DMS79 treated with DMSO at 0.1 percent for 48 hours (cell line): Measurements from ENCODE around the gene TMEM273.

Experiments
- DNase-seq: peaks from one replicate; lab custom pipeline; 2025; lab: John Stamatoyannopoulos, UW

TMEM273 gene

DNA sequence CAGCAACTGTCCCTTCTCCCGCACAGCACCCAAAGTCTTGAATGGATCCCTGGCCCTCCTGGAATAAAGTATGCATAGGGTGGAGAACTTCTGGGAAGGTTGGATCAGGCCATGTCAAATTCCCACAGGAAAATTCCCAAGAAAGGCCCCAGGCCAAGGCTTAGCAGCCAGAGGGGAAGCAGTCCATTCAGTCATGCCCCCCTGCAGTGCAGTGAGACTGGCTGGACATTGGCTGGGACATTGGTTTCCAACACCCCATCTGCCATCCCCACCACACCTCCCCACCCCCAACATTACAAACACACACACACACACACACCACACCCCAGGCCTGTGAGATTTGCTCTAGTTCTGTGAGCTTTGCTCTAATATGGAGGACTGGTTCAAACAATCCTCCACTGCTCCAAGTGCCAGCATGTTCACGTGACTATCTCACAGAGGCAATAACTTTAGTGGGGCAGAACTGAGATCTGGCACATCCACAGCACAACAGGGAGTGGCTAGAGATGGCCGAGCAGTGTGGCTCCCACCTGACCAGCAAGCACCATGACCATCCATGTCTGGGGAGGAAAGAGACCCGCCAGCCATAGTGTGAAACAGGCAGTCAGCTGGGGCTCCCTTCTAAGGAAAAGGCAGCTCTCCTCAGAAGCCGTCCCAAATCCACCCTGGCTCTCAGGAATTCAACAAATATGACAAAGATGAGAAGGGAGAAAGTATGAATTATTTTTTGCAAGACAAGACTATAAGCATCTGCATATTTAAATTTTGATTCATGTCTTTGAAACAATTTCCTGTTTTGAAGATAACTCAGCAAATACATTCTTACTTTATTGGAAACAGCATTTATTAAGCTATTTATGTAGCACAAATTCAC is 47.6 kb downstream of the TMEM273 start:
- DNase-seq, result no peak

DNA sequence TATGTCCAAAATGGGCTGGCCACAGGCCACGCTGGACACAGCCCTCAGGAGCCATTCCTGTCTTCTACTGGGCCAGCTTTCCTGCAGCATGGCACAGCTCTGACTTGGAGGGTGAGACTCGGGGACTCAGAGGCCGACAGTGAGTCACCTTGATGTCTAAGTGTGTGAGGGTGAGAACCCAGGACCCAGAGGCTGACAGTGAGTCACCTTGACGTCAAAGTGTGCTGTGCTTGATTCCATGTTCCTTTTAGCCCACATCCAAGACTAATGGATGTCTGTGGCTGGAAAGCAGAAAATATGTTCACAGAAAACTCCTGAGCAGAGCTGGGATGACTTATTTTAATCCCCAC is 48.4 kb downstream of the TMEM273 start:
- no peak for DNase-seq

DNA sequence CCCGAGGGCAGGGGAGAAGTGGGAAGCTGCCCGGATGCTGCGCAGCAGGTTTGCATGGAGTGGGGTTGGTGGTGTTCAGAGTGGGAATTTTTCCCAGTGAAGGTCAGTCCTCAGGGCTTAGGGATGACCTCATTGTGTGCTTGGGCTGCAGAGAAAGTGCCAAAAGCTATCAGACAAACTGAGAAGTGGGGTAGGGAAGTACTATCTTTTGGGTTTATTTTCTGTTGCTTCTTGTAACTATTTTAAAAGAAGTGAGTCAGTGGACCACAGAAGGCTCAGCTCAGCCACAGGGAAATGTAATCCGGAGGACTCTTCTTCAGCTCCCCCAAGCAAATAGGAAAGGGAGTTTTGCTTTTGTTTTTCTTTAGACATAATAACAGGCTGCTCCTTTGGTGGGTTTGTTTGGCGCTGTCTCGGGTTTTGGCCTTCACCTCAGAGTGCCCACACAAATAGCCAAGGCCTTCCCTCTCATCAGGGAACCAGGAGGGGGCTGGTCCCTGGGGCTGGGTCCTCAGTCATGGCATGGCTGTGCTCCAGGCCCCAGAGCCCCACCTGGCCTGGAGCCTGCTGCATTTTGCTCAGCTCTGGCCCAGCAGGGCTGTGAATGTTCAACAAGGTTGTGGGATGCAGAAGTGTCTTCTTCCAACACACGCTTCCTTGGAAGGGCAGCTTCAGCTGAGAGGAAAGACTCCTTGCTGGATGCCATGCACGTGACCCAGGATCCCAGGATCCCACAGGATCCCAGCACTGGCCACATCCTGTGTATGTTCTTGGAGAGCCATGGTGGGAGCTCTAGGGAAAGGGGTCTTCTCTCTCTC is 49.0 kb downstream of the TMEM273 start:
- DNase-seq, result no peak

DNA sequence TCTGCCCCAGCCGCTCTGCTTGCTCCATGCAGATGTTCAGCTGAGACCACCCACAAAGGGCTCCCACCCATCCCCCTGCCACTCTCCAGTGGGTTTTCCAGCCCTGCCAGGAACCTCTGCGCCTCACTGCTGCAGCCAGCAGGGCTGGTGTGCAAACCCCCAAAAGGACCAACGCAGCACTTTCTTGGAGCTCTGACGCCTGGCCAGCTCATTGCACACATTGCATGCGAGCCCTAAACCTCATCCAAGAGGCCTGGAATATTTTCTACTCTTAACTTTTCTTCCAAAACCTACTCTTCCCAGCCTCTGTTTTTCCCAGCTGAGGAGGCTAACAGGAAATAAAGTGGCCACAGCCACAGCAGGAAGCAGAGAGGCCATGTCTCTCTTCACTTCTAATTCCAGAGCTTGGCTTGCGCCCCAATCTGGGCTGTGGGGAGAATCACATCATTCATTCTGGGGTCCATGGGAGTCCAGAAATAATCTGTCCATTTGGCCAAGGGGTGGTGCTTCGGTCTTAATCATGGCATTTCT is 49.8 kb downstream of the TMEM273 start:
- DNase-seq, result no peak

DNA sequence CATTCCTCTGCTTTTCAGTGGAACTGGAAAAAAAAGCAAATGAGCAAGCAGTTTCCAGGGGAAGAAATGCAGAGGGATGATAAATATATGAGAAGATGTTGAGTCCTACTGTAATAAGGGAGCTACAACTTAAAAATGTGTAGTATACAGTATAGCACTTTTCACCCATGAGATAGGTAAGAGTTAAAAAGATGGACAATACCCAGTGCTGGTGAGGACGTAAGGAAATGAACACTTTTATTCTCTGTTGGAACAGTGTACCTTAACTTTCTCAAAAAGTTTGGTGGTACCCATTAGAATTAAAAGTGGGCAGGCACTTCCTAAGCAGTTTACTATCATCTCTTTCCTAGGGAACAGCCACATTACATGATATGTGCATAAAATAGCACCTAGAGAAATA is 51.7 kb downstream of the TMEM273 start:
- no peak for DNase-seq

DNA sequence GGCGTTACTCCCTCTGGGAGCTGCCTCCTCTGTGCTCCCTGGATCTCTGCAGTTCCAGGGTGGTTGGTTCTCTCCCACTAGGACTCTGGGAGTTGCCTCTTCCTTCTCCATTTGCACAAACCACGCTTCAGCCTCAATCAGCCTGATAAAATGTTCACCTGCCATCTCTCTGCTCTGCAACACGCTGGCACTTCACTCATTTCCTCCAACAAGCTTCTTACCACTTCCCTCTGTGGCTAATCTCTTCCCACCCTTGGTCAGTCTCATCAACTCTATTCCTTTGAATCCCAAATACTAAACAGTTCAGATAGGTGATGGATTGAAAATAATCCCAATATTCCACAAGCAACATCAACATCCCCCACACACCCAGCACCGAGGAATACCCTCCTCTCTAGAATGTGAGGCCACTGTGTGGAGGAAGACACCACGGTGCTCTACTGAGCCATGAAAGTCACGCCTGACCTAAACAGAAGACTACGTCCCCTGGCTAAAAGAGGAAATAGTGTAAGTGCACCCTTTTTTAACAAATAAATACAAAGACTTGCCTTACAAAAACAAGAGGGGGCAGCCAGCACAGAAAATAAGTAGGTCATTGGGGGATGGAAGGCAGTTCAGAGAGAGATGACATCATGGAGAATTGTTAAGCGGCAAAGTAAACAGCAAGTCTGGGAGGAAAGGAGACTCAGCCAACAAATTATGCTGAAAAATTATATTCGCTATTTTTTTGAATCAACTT is 52.4 kb downstream of the TMEM273 start:
- DNase-seq, result no peak

DNA sequence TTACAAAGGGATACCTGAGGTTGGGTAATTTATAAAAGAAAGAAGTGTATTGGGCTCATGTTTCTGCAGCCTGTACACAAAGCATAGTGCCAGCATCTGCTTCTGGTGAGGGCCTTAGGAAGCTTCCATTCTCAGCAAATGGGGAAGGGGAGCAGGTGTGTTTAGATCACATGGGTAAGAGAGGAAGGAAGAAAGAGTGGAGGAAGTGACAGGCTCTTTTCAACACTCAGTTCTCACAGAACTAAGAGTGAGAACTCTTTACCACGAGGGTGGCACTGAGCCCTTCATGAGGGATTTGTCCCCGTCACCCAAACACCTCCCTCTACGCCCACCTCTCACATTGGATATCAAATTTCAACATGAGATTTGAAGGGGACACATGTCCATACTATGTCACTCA is 53.9 kb downstream of the TMEM273 start:
- no peak for DNase-seq

DNA sequence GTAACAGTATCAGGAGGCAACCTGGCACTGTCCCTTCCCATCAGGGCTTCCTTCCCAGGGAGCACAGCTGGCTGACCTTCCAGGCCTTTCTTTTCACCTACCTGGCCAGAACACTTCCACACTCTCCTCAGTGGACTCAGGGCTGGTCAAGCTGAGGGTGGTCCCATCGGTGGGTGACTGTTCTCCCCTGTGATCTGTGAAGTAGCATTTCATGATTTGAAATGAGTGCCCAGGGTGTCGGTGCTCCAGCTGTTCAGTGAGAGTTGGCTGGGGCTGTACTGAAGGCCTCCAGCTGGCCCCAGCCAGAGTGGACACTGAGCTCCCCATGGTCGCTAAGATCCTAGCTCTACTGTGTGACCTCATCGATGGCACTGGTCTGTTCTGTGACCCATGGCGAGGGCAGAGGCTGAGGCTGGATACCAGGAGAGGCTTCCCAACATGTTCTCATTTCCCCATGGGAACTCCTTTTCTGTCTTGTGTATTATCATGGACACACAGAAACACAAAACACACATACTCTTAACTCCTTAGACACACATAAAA is 54.4 kb downstream of the TMEM273 start, which contains the start of gene FAM170B:
TSS of gene FAM170B (minus strand) at position 316 of the 543 bp plus-strand sequence. CDS start at position 213, 103 bp downstream.
- DNase-seq, result no peak

DNA sequence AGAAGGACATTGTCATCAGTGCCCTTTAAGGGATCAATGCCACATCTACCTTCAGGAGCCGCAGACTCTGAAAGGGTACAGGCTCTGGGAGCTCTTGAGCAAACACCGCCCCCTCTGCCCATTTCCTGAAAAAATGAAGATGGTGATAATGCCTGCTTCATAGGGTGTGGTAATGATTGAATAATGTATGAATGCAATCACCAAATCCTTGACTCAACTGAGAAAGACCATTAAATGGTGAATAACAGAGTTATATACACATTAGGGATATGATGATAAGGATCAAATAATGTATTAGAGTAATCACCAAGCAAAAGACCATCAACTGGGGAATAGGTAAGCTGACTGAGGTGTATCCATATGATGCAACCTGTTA is 55.8 kb downstream of the TMEM273 start:
- no peak for DNase-seq

DNA sequence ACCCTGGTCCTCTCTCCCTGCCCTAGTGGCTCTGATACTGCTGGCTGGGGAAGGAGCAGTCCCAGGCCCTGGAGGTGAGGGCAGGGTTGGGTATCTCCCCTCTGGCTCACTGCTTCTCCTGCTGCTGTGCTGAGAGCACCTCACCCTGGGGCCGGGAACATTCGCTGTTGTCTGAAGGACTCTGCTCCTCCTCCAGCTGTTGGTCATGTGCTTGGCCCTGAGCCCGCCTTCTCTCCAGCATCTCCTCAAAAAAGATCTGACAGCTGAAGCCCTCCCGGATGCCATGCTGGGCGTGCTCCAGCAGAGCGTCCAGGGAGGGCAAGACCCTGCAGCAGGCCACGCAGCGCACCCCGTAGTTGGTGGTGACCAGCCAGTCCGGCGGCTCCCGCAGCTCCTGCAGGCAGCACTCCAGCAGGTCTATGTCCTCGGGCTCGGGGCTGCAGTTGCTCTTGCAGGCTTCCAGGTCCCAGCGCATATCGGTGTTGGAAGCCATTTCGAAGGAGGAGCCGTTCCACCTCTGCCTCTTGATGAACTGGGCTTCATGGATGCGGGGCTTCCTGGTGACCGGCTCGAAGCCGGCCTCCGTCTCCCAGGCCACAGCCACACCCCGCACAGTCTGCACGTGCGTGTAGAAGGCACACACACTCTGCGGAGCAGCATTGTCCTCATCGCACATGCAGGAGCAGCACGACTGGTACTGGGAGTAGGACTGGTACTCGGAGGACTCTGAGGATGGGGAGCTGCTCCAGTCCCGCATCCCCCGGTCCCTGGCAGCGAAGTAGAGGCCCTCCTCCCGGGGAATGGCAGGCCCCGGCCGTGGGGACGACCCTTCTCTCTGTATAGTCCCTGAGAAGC is 56.5 kb downstream of the TMEM273 start:
- DNase-seq, result no peak

DNA sequence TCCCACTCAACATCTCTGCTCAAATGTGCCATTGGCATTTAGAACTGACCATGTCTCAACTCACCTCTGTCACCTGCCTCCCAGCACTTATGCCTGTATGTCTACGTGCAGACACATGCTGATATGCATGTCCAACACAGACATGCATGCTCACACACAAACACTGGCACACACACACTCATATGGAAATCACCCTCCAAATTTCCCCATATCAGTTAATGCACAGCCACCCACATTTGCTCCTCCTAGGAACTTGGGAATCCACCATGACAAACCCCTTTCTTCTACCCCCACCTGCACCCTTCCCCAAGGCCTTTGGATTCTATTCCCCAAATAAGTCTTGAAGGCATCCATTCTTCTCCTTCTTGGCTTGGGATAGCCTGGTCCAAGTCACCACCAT is 58.8 kb downstream of the TMEM273 start:
- no peak for DNase-seq

DNA sequence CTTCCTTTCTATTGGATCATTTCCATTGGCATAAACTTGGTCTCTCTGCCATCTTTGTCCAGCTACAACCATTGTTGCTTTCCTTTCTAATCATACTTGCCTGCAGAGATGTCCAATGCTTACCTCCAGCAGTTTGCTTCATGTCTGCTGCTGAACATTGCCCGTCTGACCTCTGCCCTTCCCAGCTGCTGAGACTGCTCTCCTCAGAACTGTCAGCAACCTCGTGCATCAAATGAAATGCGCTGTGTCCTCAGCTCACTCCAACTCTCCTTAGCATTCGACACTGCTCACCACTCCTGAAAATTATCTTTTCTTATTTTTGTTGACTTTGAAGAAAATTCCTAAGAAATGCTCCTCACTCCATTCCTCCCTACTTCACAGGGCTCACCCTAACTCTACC is 59.3 kb downstream of the TMEM273 start:
- no peak for DNase-seq

DNA sequence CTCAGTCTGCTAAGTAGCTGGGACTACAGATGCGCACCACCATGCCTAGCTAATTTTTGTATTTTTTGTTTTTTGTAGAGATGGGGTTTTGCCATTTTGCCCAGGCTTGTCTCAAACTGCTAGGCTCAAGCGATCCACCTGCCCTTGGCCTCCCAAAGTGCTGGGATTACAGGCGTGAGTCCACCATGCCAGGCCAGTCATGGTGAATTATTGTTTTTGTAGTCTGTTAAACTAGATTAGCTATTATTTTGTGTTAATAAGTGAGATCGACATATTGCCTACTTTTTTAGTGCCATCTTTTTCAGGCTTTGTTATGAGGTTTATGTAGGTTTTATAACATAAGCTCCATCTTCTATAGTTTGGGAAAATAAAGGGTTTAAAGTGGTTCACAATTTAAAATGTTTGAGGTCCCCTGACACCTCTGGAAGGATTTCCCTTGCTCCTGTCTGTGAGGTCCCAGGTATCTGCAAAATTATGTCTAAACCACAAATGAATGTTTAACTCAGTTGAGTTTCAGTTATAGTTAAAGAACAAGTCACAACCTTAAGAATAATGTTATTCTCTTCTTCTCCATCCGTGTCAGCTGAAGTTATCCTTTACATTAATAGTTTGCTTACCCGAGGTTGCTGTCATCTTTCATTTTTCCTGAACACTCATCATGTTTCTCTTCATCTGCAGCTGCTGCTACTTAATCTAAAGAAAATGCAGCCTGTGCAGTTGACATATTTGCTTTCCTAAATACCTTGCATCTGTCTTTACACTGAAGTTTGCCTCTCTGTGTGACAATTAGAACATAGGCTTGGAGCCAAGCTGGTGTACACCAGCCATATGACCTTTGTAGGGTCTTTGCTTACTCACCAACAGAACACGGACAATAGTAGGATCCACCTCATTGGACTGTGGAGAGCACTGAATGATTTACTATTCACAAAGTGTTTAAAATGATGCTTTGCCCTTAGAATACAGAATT is 63.9 kb downstream of the TMEM273 start:
- no peak for DNase-seq

DNA sequence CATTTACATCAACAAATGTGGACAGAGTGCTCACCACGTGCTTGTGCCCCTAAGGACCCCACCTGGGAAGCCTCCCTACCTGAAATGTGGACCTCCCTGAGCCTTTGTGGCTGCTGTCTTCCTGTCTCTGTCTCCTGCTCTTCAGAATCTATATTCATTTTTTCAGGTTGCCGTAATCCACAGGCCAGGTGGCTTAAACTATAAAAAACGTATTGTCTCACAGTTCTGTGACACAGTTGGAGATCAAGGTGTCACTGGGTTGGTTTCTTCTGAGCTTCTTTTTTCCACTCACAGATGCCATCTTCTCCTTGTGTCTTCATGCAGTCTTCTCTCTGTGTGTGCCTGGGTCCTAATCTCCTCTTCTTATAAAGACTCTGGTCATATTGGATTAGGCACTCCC is 67.3 kb downstream of the TMEM273 start:
- no peak for DNase-seq

DNA sequence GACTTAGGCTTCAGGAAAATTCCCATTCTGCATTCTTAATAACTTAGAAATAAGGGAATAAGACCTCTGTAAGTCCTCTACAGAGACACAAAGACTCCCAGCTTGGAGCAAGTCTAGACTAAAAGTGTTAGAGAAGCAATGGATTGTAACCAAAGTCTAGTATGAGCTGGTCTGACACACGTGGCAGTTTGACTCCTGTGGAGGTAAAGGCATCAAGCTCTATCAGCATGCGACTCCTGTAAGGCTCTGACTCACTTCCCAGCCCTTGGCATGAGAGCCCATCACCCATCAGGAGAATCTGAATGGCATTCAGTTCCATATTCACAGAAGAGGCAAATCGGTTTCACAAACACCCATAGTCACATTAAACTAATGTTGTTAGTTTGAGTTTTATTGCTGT is 68.4 kb downstream of the TMEM273 start:
- DNase-seq, result no peak

DNA sequence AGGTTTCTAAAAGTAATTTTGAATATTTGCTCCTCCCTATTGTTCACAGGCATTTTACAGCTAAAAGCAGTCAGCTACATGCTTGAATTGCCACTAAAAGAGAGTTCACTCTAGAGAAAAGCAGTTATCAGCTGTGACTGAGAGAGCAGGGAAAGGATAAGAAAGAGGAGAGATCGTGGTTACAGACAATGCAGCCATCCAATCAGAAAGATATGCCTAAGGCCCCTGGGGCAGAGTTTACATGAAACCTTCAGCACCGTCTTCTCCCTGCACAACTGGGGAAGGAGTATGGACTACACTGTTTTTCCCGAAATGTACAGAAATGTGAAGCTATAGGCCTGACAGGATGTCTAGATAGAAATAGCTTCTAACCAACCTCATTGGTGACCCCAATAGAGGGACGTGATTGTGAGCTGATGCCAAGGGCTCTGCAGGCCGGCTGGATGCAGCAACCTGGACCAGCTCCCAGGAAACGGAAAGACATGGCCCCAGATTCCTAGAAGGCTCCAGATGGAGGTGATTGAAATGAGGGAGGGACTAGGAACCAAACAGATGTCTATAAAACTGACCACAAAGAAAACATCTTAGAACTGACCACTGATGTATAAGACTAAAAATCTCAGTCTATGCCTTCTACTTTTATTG is 69.6 kb downstream of the TMEM273 start:
- no peak for DNase-seq

DNA sequence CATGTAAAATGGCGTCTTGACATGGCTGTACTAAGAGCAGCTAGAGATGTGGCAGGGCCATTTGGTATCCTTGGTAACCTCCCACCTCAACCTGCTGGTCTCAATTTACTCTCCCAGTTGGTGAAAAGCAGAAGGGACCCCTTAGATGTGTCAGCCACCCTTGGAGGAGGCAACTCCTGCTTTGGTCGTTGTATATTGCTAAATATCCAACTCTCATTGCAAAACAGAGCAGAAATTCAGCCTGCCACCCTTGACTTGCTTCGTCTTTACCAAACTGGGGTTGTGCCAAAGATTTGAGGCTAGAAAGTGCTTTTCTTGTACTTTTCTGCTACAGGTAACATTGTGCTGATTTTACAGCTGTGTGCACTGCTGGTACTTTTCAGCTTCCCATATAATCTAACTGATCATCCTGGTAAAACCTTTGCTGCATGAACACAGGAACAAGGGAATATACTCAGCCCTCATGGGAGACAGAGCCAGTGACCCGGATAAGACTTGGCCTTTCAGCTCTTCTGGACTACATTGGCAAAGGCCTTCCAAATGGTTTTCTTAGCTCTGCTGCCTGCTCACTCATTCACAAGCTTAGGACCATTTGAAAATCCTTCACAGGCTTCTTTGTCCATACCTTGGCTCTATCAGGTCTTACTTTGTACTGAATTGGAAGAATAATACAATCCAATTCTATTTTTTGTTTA is 70.7 kb downstream of the TMEM273 start:
- DNase-seq, result no peak

DNA sequence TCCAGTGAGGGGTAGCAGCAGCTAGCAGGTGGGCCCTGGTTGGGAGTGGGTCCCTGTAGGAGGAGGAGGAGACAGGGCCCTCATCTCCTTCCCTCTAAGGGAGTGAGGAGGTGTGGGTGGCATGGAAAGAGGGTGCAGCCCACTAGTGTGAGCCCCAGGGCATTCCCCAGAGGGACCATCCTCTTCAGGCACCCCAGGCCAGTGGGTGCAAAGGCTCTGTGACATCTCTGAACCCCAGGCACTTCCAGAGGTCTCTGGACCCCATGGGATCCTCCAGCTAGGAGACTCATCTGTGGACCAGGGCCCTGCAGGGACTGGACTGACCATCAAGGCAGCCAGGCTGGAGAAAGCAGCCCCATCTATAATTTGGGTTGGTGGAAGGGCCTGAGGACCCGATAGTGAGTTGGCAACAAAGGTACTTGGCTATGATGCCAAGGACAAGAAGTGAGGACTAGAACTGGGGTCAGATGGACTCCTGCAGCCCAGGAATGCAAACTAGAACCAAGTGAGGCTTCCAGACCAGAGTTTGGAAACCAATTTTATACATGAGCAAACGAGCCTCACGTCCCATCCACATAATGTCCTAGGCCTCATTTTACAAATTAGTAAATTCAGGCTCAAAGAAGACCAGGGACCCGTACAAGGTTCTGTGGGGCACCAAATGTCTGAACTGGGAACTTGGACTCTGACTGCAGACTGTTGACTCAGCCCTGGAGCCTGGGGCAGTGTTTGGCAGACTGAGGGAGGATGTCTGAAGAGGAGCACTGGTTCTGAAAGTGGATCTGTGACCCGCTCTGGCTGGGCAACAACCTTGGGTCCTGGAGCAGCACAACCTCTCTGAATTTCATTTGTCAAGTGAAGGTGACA is 71.4 kb downstream of the TMEM273 start:
- DNase-seq, result no peak
